Right lobe of liver (tissue), 4 donors: ENCODE results near the gene NXNL1.

Experiments used
- POLR2A ChIP-seq: fragments of 450-650 bp; IDR thresholded peaks from one replicate; pipeline ENCODE4 v1.6.1; 2017; ENCODE audit warnings: antibody characterized with exemption, mild to moderate bottlenecking
- TF ChIP-seq, protein P1 (sequence below), 4 donors: fragments of 200-600 bp in 3 of 4; fragments of 450-650 bp in 1 of 4; IDR thresholded peaks; one replicate each; pipeline versions ENCODE4 v1.5.1 to v1.8.0; 2016 to 2022; ENCODE audit warnings: antibody characterized with exemption in 4 of 4, mild to moderate bottlenecking in 2 of 4
- donor health status: DM: no; HTN: no; CAD: no.
- donor health status: DM: no; HTN: no; CAD: no.
- donor health status: DM: no; HTN: yes; CAD: no.

DNA sequence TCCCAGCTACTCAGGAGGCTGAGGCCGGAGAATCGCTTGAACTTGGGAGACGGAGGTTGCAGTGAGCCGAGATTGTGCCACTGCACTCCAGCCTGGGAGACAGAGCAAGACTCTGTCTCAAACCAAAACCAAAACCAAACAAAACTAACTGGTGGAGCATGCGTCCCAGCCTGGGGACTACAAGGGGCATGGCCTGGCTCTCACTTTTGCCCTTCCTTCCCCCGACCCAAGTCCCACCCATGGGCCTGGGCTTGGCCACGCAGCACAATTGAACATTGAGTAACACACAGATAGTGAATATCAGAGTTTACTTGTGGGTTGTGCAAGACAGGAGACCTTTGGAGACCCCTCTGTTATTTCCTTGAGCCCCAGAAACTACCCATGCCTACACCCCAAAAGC, 25.5 kb downstream of the NXNL1 start:
- TF ChIP-seq POLR2A: no peak
- TF ChIP-seq, protein P1, sequence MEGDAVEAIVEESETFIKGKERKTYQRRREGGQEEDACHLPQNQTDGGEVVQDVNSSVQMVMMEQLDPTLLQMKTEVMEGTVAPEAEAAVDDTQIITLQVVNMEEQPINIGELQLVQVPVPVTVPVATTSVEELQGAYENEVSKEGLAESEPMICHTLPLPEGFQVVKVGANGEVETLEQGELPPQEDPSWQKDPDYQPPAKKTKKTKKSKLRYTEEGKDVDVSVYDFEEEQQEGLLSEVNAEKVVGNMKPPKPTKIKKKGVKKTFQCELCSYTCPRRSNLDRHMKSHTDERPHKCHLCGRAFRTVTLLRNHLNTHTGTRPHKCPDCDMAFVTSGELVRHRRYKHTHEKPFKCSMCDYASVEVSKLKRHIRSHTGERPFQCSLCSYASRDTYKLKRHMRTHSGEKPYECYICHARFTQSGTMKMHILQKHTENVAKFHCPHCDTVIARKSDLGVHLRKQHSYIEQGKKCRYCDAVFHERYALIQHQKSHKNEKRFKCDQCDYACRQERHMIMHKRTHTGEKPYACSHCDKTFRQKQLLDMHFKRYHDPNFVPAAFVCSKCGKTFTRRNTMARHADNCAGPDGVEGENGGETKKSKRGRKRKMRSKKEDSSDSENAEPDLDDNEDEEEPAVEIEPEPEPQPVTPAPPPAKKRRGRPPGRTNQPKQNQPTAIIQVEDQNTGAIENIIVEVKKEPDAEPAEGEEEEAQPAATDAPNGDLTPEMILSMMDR (IDR thresholded peaks at IDR 0.05): no peak
